Upper lobe of right lung (tissue), 1 donor: ENCODE measurements around the gene HLA-DMA. TPM values are rescaled to one million over a fixed set of nuclear protein-coding genes. Genes with fewer than 3 reads are reported as not detected.

Experiments
- ATAC-seq: fragments of 200-7000 bp; cut with Tn5 transposase; one replicate; pipeline ENCODE4 v1.9.1; 2020; ENCODE audit warnings: mild to moderate bottlenecking, moderate library complexity
- DNase-seq: peaks from one replicate; pipeline ENCODE4 v3.0.0-alpha.2; 2020
- H3K27ac ChIP-seq: fragments of 200-600 bp; one replicate; pipeline ENCODE4 v1.8.0; 2022
- H3K27me3 ChIP-seq: fragments of 200-600 bp; one replicate; pipeline ENCODE4 v1.8.0; 2022; ENCODE audit warnings: mild to moderate bottlenecking
- H3K36me3 ChIP-seq: fragments of 200-600 bp; one replicate; pipeline ENCODE4 v1.8.0; 2022
- H3K4me1 ChIP-seq: fragments of 200-600 bp; one replicate; pipeline ENCODE4 v1.8.0; 2022
- H3K4me3 ChIP-seq: fragments of 200-600 bp; one replicate; pipeline ENCODE4 v1.8.0; 2022; ENCODE audit warnings: mild to moderate bottlenecking
- H3K9me3 ChIP-seq: fragments of 200-600 bp; one replicate; pipeline ENCODE4 v1.8.0; 2022
- intact Hi-C: fragments of 100-400 bp; cut with DNase I; formaldehyde crosslinking; loops from one replicate; pipeline ENCODE4 v1.11.0; 2022
- total RNA-seq: library from RNA; stranded (reverse); fragmentation: NEBNext Ultra II Directional; extraction: Animal tissue kit (Norgen Biotek cat#: 25700); gene quantifications from one replicate; pipeline ENCODE4 v1.2.1, GENCODE V29; 2021
- TF ChIP-seq, protein P1 (sequence below): fragments of 200-600 bp; IDR thresholded peaks from one replicate; pipeline ENCODE4 v1.8.0; 2022; ENCODE audit warnings: antibody characterized with exemption
- donor health status: DM: no; HTN: yes; CAD: no; lungs with severe emphysema.

The HLA-DMA gene
- total RNA-seq, 1 donor from 2014 or later = 197 TPM

DNA sequence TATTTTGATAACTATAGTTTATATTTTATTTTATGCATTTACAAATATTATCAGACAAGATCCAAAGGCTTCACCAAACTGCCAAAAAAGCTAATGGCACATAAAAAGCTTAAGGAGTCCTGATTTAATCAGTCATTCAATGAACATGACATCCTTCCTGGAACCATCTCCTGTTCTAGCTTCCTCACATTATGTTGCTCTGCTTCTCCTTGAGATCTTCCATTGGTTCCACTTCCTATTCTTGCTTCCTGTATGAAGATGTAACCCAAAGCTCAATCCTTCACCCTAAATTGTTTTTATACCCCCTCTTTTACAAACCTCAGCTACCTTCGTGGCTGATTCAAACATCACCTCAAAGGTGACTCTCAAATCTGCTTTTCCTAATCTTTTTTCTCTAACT, 11.0 kb upstream of the HLA-DMA start:
- ATAC-seq (no peak), DNase-seq (no peak)
- intact Hi-C loops = no loop called here
- no peaks in the 10 kb centered on the region for H3K9me3 ChIP-seq
- TF ChIP-seq, protein P1, sequence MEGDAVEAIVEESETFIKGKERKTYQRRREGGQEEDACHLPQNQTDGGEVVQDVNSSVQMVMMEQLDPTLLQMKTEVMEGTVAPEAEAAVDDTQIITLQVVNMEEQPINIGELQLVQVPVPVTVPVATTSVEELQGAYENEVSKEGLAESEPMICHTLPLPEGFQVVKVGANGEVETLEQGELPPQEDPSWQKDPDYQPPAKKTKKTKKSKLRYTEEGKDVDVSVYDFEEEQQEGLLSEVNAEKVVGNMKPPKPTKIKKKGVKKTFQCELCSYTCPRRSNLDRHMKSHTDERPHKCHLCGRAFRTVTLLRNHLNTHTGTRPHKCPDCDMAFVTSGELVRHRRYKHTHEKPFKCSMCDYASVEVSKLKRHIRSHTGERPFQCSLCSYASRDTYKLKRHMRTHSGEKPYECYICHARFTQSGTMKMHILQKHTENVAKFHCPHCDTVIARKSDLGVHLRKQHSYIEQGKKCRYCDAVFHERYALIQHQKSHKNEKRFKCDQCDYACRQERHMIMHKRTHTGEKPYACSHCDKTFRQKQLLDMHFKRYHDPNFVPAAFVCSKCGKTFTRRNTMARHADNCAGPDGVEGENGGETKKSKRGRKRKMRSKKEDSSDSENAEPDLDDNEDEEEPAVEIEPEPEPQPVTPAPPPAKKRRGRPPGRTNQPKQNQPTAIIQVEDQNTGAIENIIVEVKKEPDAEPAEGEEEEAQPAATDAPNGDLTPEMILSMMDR = no peak
- H3K36me3 ChIP-seq = no peaks in the 10 kb centered on the region
- H3K27me3 ChIP-seq = no peaks in the 10 kb centered on the region
- peaks cover 17% of the 10 kb centered on the region for H3K4me1 ChIP-seq
- no peak overlapping the region for H3K27ac ChIP-seq
- no peak overlapping the region for H3K4me3 ChIP-seq

DNA sequence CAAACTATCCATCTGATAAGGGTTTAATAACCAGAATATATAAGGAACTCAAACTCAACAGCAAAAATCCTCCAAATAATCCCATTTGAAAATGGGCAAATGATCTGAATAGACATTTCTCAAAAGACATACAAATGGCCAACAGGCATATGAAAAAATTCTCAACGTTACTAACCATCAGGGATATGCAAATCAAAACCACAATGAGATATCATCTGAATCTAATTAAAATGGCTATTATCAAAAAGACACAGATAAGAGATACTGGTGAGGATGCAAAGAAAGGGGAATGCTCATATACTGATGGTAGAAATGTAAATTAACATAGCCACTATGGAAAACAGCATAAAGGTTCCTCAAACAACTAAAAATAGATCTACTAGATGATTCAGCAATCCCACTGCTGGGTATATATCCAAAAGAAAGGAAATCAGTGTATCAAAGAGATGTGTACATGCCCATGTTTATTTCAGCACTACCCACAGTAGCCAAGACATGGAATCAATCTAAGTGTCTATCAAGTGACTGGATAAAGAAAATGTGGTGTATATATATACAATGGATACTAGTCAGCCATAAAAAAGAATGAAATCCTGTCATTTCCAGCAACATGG, 9.4 kb upstream of the HLA-DMA start:
- ATAC-seq = no peak

DNA sequence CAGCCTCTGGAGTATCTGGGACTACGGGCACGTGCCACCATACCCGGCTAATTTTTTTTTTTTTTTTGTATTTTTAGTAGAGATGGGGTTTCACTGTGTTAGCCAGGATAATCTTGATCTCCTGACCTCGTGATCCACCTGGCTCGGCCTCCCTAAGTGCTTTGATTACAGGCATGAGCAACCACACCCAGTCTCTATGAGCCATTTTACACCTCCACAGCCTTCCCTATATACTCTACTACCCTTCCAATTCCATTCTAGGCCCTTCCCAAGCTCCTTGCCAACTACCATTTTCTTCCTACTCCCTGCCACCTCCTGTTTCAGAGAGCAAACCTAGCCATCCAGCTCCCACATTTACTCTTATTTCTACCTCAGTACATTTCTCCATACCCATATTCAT, 7.7 kb upstream of the HLA-DMA start:
- intact Hi-C loops = no loop called here
- TF ChIP-seq, protein P1 = no peak
- H3K4me3 ChIP-seq = no peak overlapping the region
- no peaks in the 10 kb centered on the region for H3K36me3 ChIP-seq
- H3K4me1 ChIP-seq = no peaks in the 10 kb centered on the region
- ATAC-seq (no peak), DNase-seq (no peak)
- no peaks in the 10 kb centered on the region for H3K27me3 ChIP-seq
- no peaks in the 10 kb centered on the region for H3K9me3 ChIP-seq
- no peak overlapping the region for H3K27ac ChIP-seq

More for the DNA sequence above, 9.4 kb upstream of the HLA-DMA start:
- intact Hi-C loops = no loop called here
- Histone ChIP-seq H3K9me3 (no peaks in the 10 kb centered on the region), H3K4me1 (peaks cover 16% of the 10 kb centered on the region), H3K36me3 (no peaks in the 10 kb centered on the region), H3K27me3 (no peaks in the 10 kb centered on the region), H3K27ac (no peak overlapping the region), H3K4me3 (no peak overlapping the region)
- DNase-seq = no peak
- TF ChIP-seq, protein P1 = no peak

DNA sequence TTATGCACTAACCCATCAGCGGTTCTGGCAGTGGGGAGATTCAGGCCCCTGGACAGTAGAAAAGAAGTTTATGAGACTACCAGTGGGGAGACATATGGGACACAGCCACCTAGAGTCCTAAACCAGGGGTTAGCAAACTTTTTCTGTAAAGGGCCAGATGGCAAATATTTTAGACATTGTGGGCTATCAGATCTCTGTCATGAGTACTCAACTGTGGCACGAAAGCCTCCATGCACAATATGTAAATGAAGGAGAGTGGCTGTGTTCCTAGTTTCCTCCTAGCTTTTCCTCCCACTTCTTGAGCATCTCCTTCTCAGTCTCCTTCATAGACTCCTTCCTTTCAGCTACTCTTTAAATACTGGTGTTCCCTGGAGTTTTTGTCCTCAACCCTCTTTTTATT, 3.3 kb upstream of the HLA-DMA start:
- Histone ChIP-seq H3K27ac (no peak overlapping the region), H3K9me3 (no peaks in the 10 kb centered on the region), H3K4me3 (no peak overlapping the region), H3K36me3 (no peaks in the 10 kb centered on the region), H3K27me3 (no peaks in the 10 kb centered on the region), H3K4me1 (peaks cover 5% of the 10 kb centered on the region)
- DNase-seq (no peak), ATAC-seq (no peak)
- TF ChIP-seq, protein P1 = no peak
- intact Hi-C loops = no loop called here

DNA sequence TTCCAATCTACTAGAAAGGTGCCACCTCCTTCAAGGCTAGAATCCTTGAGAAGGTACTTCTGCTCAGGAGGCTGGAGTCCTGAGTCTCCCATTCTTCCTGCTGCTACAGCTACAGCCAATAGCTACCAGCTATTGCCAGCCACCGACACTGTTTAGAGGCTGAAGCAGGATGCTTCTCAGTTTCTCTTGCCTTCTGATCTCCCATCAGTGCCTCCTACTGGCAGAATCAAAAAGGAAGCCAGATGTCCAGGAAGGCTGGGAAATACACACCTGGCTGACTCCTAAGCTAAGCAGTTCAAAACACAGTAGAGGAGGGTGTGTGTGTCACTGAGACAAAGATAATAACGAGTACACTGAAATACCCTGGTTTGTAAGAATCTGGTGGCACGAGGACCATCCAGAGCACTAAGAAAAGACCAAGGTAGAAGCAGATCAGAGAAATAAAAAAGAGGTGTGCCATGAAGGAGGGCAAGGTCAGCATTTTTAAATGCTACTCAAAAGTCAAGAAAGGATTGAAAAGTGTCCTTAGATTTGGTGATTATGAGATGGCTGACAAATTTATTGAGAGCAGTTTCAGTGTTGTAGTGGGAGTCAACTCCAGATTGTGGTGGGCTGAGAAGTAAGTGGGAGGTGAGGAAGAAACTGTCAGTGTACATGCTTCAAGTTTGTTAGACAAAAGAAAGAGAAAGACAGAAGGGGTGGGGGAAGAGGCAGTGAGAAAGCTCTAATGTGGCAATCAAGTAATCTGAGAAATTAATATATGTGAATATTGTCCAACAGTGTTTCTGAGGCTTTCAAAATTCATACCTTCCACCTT, 2.3 kb upstream of the HLA-DMA start:
- no peak for DNase-seq
- H3K4me1 ChIP-seq = peaks cover 8% of the 10 kb centered on the region

More for the DNA sequence above, 2.3 kb upstream of the HLA-DMA start:
- no peak for ATAC-seq
- Histone ChIP-seq H3K27me3 (no peaks in the 10 kb centered on the region), H3K4me3 (no peak overlapping the region), H3K9me3 (no peaks in the 10 kb centered on the region), H3K27ac (no peak overlapping the region), H3K36me3 (no peaks in the 10 kb centered on the region)
- intact Hi-C loops = no loop called here
- TF ChIP-seq, protein P1 = peak; percentile 38
